IMR-90 (cell line): ENCODE results near the gene AWAT2. TPM values are rescaled to one million over a fixed set of nuclear protein-coding genes. Genes with fewer than 3 reads are reported as not detected.

Experiments used
- ATAC-seq: fragments of 200-7000 bp; cut with Tn5 transposase; 2 replicates; pipeline ENCODE4 v1.9.1; 2020; ENCODE audit warnings: low read depth, mild to moderate bottlenecking, moderate library complexity
- BruUV-seq: library from RNA; stranded (reverse); fragments of 400-500 nt; replicated peaks from 2 replicates; lab custom pipeline; 2021; lab: Mats Ljungman, UMichigan
- CTCF ChIA-PET: fragments of 300-600 bp; formaldehyde crosslinking; extraction: SDS; loops from one replicate; lab custom pipeline; 2021; ENCODE audit warnings: antibody characterized with exemption; lab: Yijun Ruan, JAX
- POLR2A ChIA-PET: fragments of 300-600 bp; sonication (Branson Sonifier 250); formaldehyde crosslinking; loops from one replicate; lab custom pipeline; 2022; ENCODE audit warnings: antibody characterized with exemption; ENCODE audit not compliant: unreplicated experiment; lab: Charles Lee
- DNase-seq: peaks from one replicate; pipeline ENCODE4 v3.0.0; 2013
- H2AFZ ChIP-seq: replicated peaks from 2 replicates; pipeline ENCODE3; 2013; ENCODE audit warnings: low read length, mild to moderate bottlenecking; ENCODE audit not compliant: poor library complexity
- H2AK5ac ChIP-seq: 2 replicates; pipeline ENCODE4 v1.6.1; 2013; ENCODE audit warnings: low read depth, low read length, inconsistent platforms
- H2AK9ac ChIP-seq: replicated peaks from 2 replicates; pipeline ENCODE3; 2013; ENCODE audit warnings: mild to moderate bottlenecking, low read depth, low read length, moderate library complexity; ENCODE audit not compliant: poor library complexity
- H2BK120ac ChIP-seq: 2 replicates; pipeline ENCODE4 v1.6.1; 2013; ENCODE audit warnings: low read depth, low read length, inconsistent platforms
- H2BK15ac ChIP-seq: 3 replicates; pipeline ENCODE4 v1.6.1; 2013; ENCODE audit warnings: low read depth, low read length, inconsistent platforms
- H2BK20ac ChIP-seq: 2 replicates; pipeline ENCODE4 v1.6.1; 2013; ENCODE audit warnings: low read depth, mild to moderate bottlenecking, inconsistent platforms, low read length, moderate library complexity
- H2BK5ac ChIP-seq: 2 replicates; pipeline ENCODE4 v1.6.1; 2013; ENCODE audit warnings: mild to moderate bottlenecking, low read depth, low read length, inconsistent platforms; ENCODE audit not compliant: poor library complexity, severe bottlenecking
- H3K14ac ChIP-seq: replicated peaks from 2 replicates; pipeline ENCODE4 v1.6.1; 2013; ENCODE audit warnings: low read depth, low read length, inconsistent platforms
- H3K18ac ChIP-seq: 2 replicates; pipeline ENCODE4 v1.6.1; 2013; ENCODE audit warnings: low read depth, low read length, control low read depth
- H3K23ac ChIP-seq: 2 replicates; pipeline ENCODE4 v1.6.1; 2013; ENCODE audit warnings: low read depth, low read length, inconsistent platforms
- H3K27ac ChIP-seq: 2 replicates; pipeline ENCODE4 v1.5.1; 2013; ENCODE audit warnings: mild to moderate bottlenecking, control low read depth, low read length; ENCODE audit not compliant: insufficient read depth
- H3K27me3 ChIP-seq: 2 replicates; pipeline ENCODE4 v1.6.1; 2013; ENCODE audit warnings: low read length; ENCODE audit not compliant: control insufficient read depth, insufficient read depth
- H3K36me3 ChIP-seq: 2 replicates; pipeline ENCODE4 v1.6.1; 2013; ENCODE audit warnings: low read length, mixed read lengths; ENCODE audit not compliant: control insufficient read depth, insufficient read depth
- H3K4ac ChIP-seq: 2 replicates; pipeline ENCODE4 v1.6.1; 2013; ENCODE audit warnings: low read depth, low read length, inconsistent platforms
- H3K4me1 ChIP-seq: 2 replicates; pipeline ENCODE4 v1.6.1; 2013; ENCODE audit warnings: low read length, mixed read lengths; ENCODE audit not compliant: control insufficient read depth, insufficient read depth
- H3K4me2 ChIP-seq: 2 replicates; pipeline ENCODE4 v1.6.1; 2013; ENCODE audit warnings: low read depth, mild to moderate bottlenecking, control low read depth, low read length, moderate library complexity
- H3K4me3 ChIP-seq: 2 replicates; pipeline ENCODE4 v1.5.1; 2013; ENCODE audit warnings: low read depth, mild to moderate bottlenecking, control low read depth, low read length, moderate library complexity; ENCODE audit not compliant: insufficient read depth
- H3K56ac ChIP-seq: 2 replicates; pipeline ENCODE4 v1.6.1; 2013; ENCODE audit warnings: low read length, inconsistent platforms; ENCODE audit not compliant: insufficient read depth; ENCODE audit errors: extremely low read depth
- H3K79me1 ChIP-seq, 2 experiments: 2 replicates each; pipeline ENCODE4 v1.6.1; 2013; ENCODE audit warnings: low read length in 2 of 2, inconsistent platforms in 1 of 2, low read depth in 1 of 2
- H3K9ac ChIP-seq: 2 replicates; pipeline ENCODE4 v1.6.1; 2013; ENCODE audit warnings: low read depth, low read length, control low read depth
- H3K9me1 ChIP-seq: 2 replicates; pipeline ENCODE4 v1.6.1; 2013; ENCODE audit warnings: low read length, inconsistent platforms; ENCODE audit not compliant: insufficient read depth
- H3K9me3 ChIP-seq: 2 replicates; pipeline ENCODE4 v1.6.1; 2013; ENCODE audit warnings: low read length; ENCODE audit not compliant: control insufficient read depth, insufficient read depth
- H4K20me1 ChIP-seq: 2 replicates; pipeline ENCODE4 v1.6.1; 2013; ENCODE audit warnings: low read length, inconsistent platforms; ENCODE audit not compliant: insufficient read depth
- H4K5ac ChIP-seq: 2 replicates; pipeline ENCODE4 v1.6.1; 2013; ENCODE audit warnings: mild to moderate bottlenecking, low read depth, low read length, control low read depth
- H4K8ac ChIP-seq, 2 experiments: 2 replicates each; pipeline ENCODE4 v1.6.1; 2013; ENCODE audit warnings: low read depth in 2 of 2, low read length in 2 of 2, control low read depth in 1 of 2, inconsistent platforms in 1 of 2
- H4K91ac ChIP-seq: 2 replicates; pipeline ENCODE4 v1.6.1; 2013; ENCODE audit warnings: low read depth, low read length, inconsistent platforms; ENCODE audit not compliant: insufficient read depth
- BHLHE40 ChIP-seq: fragments of 150-350 bp; IDR thresholded peaks from 2 replicates; pipeline ENCODE4 v1.6.1; 2016; ENCODE audit warnings: mild to moderate bottlenecking, low read depth, low read length
- CHD1 ChIP-seq: IDR thresholded peaks from 2 replicates; pipeline ENCODE4 v1.6.1; 2012; ENCODE audit warnings: low read depth, low read length, improper control_type of control experiment
- FOS ChIP-seq: fragments of 150-350 bp; IDR thresholded peaks from 2 replicates; pipeline ENCODE4 v1.6.1; 2016; ENCODE audit warnings: low read depth, low read length
- MAFK ChIP-seq: IDR thresholded peaks from 2 replicates; pipeline ENCODE4 v1.6.1; 2012; ENCODE audit warnings: low read depth, low read length, improper control_type of control experiment
- MXI1 ChIP-seq: IDR thresholded peaks from 2 replicates; pipeline ENCODE4 v1.6.1; 2012; ENCODE audit warnings: low read depth, mild to moderate bottlenecking, low read length, moderate library complexity, borderline replicate concordance
- NFE2L2 ChIP-seq: fragments of 150-350 bp; IDR thresholded peaks from 2 replicates; pipeline ENCODE4 v1.6.1; 2016; ENCODE audit warnings: low read depth, mild to moderate bottlenecking, low read length
- RAD21 ChIP-seq: IDR thresholded peaks from 2 replicates; pipeline ENCODE4 v1.6.1; 2012; ENCODE audit warnings: low read length, improper control_type of control experiment
- RCOR1 ChIP-seq: IDR thresholded peaks from 2 replicates; pipeline ENCODE4 v1.6.1; 2012; ENCODE audit warnings: mild to moderate bottlenecking, low read length, improper control_type of control experiment; ENCODE audit not compliant: insufficient replicate concordance
- RFX5 ChIP-seq: IDR thresholded peaks from 2 replicates; pipeline ENCODE4 v1.8.0; 2012; ENCODE audit warnings: low read depth, mild to moderate bottlenecking, low read length, moderate library complexity
- SMC3 ChIP-seq: fragments of 150-350 bp; IDR thresholded peaks from 2 replicates; pipeline ENCODE4 v1.6.1; 2016; ENCODE audit warnings: low read depth, mild to moderate bottlenecking, antibody characterized with exemption, low read length, moderate library complexity
- WGBS, 2 experiments: methylation state at CpG; one replicate each; pipeline versions ENCODE4 v1.1.5 to v1.1.7; 2013; ENCODE audit warnings: missing lambda C conversion rate in 2 of 2; ENCODE audit not compliant: insufficient read length in 1 of 2; ENCODE audit errors: extremely low coverage in 2 of 2; 5-methylcytosine and 5-hydroxymethylcytosine counted together
- dilution Hi-C: fragments of 300-500 bp; cut with HindIII; formaldehyde crosslinking; loops from one replicate; pipeline ENCODE4 v1.14.3; 2018; ENCODE audit warnings: low sequenced_read_pairs; ENCODE audit not compliant: unreplicated experiment
- in situ Hi-C: fragments of 300-500 bp; cut with MboI; formaldehyde crosslinking; loops from 3 replicates; pipeline ENCODE4 v1.14.3; 2019; ENCODE audit warnings: low sequenced_read_pairs, inconsistent platforms, mixed read lengths
- intact Hi-C: fragments of 100-400 bp; cut with micrococcal nuclease; formaldehyde crosslinking; loops from 2 replicates; pipeline ENCODE4 v1.10.0; 2022
- polyA plus RNA-seq, 3 experiments: library from polyadenylated mRNA; depleted of rRNA; stranded (reverse); fragments of >200 nt; gene quantifications; 2 replicates each; pipeline ENCODE4 v1.2.3, GENCODE V29; 2012; ENCODE audit warnings: low replicate concordance in 1 of 3
- total RNA-seq: library from RNA; depleted of rRNA; stranded (reverse); fragments of >200 nt; gene quantifications from 2 replicates; pipeline ENCODE4 v1.2.3, GENCODE V29; 2012
- TF ChIP-seq, protein P1 (sequence below): fragments of 150-350 bp; IDR thresholded peaks from 2 replicates; pipeline ENCODE4 v1.6.1; 2017; ENCODE audit warnings: mild to moderate bottlenecking, antibody characterized with exemption, low read length, low read depth

The AWAT2 gene
- total and polyA plus RNA-seq, 2 of the 4 experiments (the other 2 are of a cell fraction), result under 0.01 TPM; not detected in 1

DNA sequence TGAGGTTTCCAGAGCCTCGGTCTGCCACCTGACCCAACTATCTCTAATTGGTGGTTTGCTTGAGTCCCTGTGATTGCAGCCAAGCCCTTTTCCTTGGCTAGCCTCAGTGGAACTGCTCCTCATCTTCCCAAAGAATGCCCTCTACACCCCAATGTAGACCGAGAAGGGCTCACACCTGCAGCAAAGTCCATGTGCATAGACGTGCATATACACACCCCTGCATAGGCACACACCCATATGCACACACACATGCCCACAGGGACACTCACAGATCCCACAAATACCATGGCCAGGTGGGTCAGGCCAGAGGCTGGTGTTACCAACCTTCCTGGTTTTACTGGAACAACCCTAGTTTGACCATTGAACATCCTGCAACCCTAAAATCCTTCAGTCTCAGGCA, 332 bp downstream of the AWAT2 start:
- in situ Hi-C loops, result no loop called here
- TF ChIP-seq SMC3 (no peak), MAFK (no peak), RFX5 (no peak), MXI1 (no peak), BHLHE40 (no peak), CHD1 (no peak), NFE2L2 (no peak), RAD21 (no peak), FOS (no peak), RCOR1 (no peak)
- TF ChIP-seq, protein P1, sequence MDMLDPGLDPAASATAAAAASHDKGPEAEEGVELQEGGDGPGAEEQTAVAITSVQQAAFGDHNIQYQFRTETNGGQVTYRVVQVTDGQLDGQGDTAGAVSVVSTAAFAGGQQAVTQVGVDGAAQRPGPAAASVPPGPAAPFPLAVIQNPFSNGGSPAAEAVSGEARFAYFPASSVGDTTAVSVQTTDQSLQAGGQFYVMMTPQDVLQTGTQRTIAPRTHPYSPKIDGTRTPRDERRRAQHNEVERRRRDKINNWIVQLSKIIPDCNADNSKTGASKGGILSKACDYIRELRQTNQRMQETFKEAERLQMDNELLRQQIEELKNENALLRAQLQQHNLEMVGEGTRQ, result no peak
- BruUV-seq, result no TSS peak

More for the DNA sequence above, 332 bp downstream of the AWAT2 start:
- dilution Hi-C loops, result no loop called here
- Histone ChIP-seq H3K4me2 (no peak overlapping the region), H3K9me1 (no peaks in the 10 kb centered on the region), H3K9ac (no peak overlapping the region), H2BK5ac (no peak overlapping the region), H3K23ac (no peak overlapping the region), H3K27me3 (peaks cover 2% of the 10 kb centered on the region), H4K5ac (no peak overlapping the region), H2BK15ac (no peak overlapping the region), H4K8ac (no peak overlapping the region), H4K91ac (no peak overlapping the region), H2AK9ac (no peak overlapping the region), H3K4me3 (no peak overlapping the region), H3K9me3 (no peaks in the 10 kb centered on the region), H3K4me1 (no peaks in the 10 kb centered on the region), H3K18ac (no peak overlapping the region), H3K14ac (no peak overlapping the region), H4K20me1 (no peaks in the 10 kb centered on the region), H2BK20ac (no peak overlapping the region), H2AK5ac (no peak overlapping the region), H3K4ac (no peak overlapping the region), H3K79me1 (no peaks in the 10 kb centered on the region), H3K27ac (no peak overlapping the region), H3K36me3 (no peaks in the 10 kb centered on the region), H3K56ac (no peak overlapping the region), H2BK120ac (no peak overlapping the region), H2AFZ (no peak overlapping the region)
- no peak for ATAC-seq
- ChIA-PET CTCF (interaction anchor here (0.6 kb wide), 1 partner anchor 462 kb away, joined by 5 read pairs; no protein-coding TSS in a partner anchor), POLR2A (no interaction called here)
- intact Hi-C loops, result no loop called here
- 41% methylated on average over 2 of the region's 3 CpGs; no CpG with 5 or more reads in 1 of the 2 experiments for WGBS, 2 experiments
- no peak for DNase-seq
